Spinal cord (tissue), 10 donors: ENCODE results near the gene PHF20. TPM values are rescaled to one million over a fixed set of nuclear protein-coding genes. Genes with fewer than 3 reads are reported as not detected.

ENCODE experiments used
- DNase-seq, 6 donors: peaks; one replicate each; pipeline versions ENCODE4 v3.0.0 to v3.0.0-alpha.2; 2013 to 2015; ENCODE audit warnings: low spot score in 6 of 6, low read depth in 4 of 6
- H3K27ac ChIP-seq: one replicate; pipeline ENCODE4 v1.5.1; 2013; ENCODE audit warnings: low read depth, low read length, control low read depth
- H3K27me3 ChIP-seq: one replicate; pipeline ENCODE4 v1.6.1; 2013; ENCODE audit warnings: low read length; ENCODE audit not compliant: control insufficient read depth, insufficient read depth
- H3K36me3 ChIP-seq: one replicate; pipeline ENCODE4 v1.6.1; 2013; ENCODE audit warnings: low read length; ENCODE audit not compliant: control insufficient read depth, insufficient read depth
- H3K4me1 ChIP-seq: one replicate; pipeline ENCODE4 v1.6.1; 2013; ENCODE audit warnings: low read length; ENCODE audit not compliant: control insufficient read depth, insufficient read depth
- H3K4me3 ChIP-seq: one replicate; pipeline ENCODE4 v1.5.1; 2013; ENCODE audit warnings: low read depth, low read length, control low read depth
- H3K9me3 ChIP-seq: one replicate; pipeline ENCODE4 v1.6.1; 2013; ENCODE audit warnings: low read length; ENCODE audit not compliant: control insufficient read depth, insufficient read depth
- WGBS: methylation state at CpG from one replicate; pipeline ENCODE4 v1.1.5; 2013; ENCODE audit warnings: missing lambda C conversion rate; ENCODE audit not compliant: insufficient coverage; 5-methylcytosine and 5-hydroxymethylcytosine counted together
- polyA plus RNA-seq, 2 donors: library from polyadenylated mRNA; unstranded; fragments of 120-200 nt; gene quantifications; one replicate each; pipeline ENCODE4 v1.2.1, GENCODE V29; 2013; ENCODE audit not compliant: insufficient read length in 2 of 2
- total RNA-seq, 2 donors: library from RNA; depleted of rRNA in 1 of 2; stranded (reverse); fragments of 120-200 nt in 1 of 2; fragments of >200 nt in 1 of 2; gene quantifications; one replicate each; pipeline versions ENCODE4 v1.2.3 to v1.2.4, GENCODE V29; 2013 to 2014
- donor health status: healthy.

The PHF20 gene
- total and polyA plus RNA-seq, 4 donors = 31.0 to 38.7 (median 33.4) TPM

GRCh38 chr20:35730583-35731468 lies 41.0 kb upstream of the PHF20 start:
- no peak for DNase-seq
- WGBS = 100% methylated on average over 1 of the region's 4 CpGs
- Histone ChIP-seq H3K9me3 (no peaks in the 10 kb centered on the region), H3K27me3 (no peaks in the 10 kb centered on the region), H3K27ac (no peak overlapping the region), H3K4me1 (no peaks in the 10 kb centered on the region), H3K36me3 (peaks cover 37% of the 10 kb centered on the region), H3K4me3 (no peak overlapping the region)

- H3K36me3 ChIP-seq = peaks cover 31% of the 10 kb centered on the region
- no peak for DNase-seq
- H3K9me3 ChIP-seq = no peaks in the 10 kb centered on the region
- no peak overlapping the region for H3K27ac ChIP-seq
- H3K4me3 ChIP-seq = no peak overlapping the region
- no CpG with 5 or more reads among the region's 2 CpGs for WGBS
- H3K27me3 ChIP-seq = no peaks in the 10 kb centered on the region
- H3K4me1 ChIP-seq = no peaks in the 10 kb centered on the region
Measured at GRCh38 chr20:35731469-35731788, 40.4 kb upstream of the PHF20 start.

DNA sequence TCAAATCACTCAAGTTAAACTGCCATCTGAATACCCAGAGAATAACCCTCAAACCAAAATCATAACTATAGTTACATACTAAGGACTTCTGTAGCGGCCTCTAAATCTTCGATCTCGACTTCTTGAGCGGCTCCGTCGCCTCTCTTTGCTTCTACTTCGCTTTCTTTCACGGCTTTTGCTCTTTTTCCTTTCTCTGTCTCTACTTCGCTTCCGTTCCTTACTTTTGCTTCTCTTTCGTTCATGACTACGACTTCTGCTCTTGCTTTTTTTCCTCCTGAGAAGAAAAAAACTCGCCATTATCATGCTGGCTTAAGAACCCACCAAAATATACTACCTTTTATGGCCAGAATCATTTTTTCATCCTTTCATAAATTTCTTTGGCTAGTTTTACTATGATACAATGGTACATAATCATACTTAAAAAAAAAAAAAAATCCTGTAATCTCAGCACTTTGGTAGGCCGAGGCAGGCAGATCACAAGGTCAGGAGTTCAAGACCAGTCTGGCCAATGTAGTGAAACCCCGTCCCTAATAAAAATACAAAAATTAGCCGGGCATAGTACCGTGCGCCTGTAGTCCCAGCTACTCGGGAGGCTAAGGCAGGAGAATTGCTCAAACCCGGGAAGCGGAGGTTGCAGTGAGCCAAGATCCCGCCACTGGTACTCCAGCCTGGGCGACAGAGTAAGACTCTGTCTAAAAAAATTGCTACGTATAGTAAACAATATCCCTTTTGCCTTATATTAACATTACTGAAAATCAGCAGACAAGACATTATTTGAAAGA lies 39.8 kb upstream of the PHF20 start:
- Histone ChIP-seq H3K9me3 (no peaks in the 10 kb centered on the region), H3K27me3 (no peaks in the 10 kb centered on the region), H3K4me1 (no peaks in the 10 kb centered on the region), H3K4me3 (no peak overlapping the region), H3K36me3 (peaks cover 32% of the 10 kb centered on the region), H3K27ac (no peak overlapping the region)
- DNase-seq = no peak
- WGBS = 96% methylated on average over 19 of the region's 24 CpGs

DNA sequence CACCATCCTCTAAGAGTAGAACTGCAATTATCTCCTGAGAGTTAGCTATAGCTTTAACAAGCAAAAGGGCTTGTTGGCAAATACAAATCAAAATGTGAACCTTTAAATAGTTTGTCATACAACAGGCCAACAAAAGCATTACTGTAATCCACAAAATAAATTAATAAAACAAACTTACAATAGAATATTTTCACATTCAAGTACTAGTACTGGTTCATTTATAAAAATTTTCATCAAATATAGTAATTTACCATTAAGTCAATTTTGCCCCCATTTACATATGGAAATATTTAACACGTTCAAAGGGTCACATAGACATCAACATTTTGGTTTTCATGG lies 39.2 kb upstream of the PHF20 start:
- Histone ChIP-seq H3K4me3 (no peak overlapping the region), H3K36me3 (peaks cover 33% of the 10 kb centered on the region), H3K9me3 (no peaks in the 10 kb centered on the region), H3K4me1 (no peaks in the 10 kb centered on the region), H3K27me3 (no peaks in the 10 kb centered on the region), H3K27ac (no peak overlapping the region)
- no peak for DNase-seq
- 83% methylated on average over 1 of the region's 1 CpG for WGBS

- Histone ChIP-seq H3K36me3 (peaks cover 34% of the 10 kb centered on the region), H3K4me1 (peaks cover 2% of the 10 kb centered on the region), H3K27me3 (no peaks in the 10 kb centered on the region)
Measured at GRCh38 chr20:35734374-35734773, 37.4 kb upstream of the PHF20 start.

DNA sequence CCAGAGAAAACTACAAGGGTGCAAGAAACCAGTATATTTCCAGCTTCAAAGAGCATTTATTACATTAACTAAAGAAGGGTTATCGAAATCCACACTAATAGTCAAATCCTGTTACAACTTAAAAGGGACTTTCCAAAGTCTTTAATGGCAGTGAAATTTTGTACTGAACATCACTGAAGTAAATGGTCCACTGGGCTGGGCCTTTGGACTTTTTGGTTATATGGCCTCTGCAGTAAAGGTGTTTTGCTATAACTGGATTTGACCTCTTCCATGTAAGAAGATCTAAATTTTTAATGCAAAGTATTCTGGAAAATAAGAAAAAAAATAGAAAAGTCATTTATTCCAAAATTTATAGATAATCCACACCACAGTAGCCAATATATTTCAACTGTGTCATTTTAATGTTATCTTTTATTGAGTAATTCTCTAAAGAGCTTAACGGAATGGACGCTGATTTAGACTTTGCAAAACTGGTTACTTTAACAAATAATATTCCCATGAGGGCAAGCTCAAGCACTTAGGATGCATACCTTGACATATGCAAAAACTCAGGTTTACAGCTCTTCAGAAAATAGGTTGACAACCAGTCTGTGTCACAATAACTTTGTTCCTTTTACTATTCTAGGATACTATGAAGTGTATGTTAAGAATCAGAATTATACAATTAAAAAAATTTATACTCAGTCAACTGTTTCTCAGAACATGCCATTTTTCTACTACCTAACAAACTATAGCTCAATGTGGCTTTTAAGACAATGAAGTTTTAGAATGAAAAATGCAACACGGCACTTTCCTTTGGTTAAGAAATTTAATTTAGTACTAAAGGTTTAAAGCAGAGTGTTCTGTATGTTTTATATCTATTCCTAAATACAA lies 36.8 kb upstream of the PHF20 start:
- H3K27me3 ChIP-seq = no peaks in the 10 kb centered on the region
- H3K36me3 ChIP-seq = peaks cover 35% of the 10 kb centered on the region
- no peak overlapping the region for H3K4me3 ChIP-seq
- H3K27ac ChIP-seq = no peak overlapping the region
- no peak for DNase-seq
- H3K4me1 ChIP-seq = peaks cover 3% of the 10 kb centered on the region
- no CpG with 5 or more reads among the region's 4 CpGs for WGBS
- H3K9me3 ChIP-seq = no peaks in the 10 kb centered on the region

More at GRCh38 chr20:35734374-35734773, 37.4 kb upstream of the PHF20 start:
- H3K27ac ChIP-seq = no peak overlapping the region
- no peak for DNase-seq
- H3K4me3 ChIP-seq = no peak overlapping the region
- no peaks in the 10 kb centered on the region for H3K9me3 ChIP-seq

DNA sequence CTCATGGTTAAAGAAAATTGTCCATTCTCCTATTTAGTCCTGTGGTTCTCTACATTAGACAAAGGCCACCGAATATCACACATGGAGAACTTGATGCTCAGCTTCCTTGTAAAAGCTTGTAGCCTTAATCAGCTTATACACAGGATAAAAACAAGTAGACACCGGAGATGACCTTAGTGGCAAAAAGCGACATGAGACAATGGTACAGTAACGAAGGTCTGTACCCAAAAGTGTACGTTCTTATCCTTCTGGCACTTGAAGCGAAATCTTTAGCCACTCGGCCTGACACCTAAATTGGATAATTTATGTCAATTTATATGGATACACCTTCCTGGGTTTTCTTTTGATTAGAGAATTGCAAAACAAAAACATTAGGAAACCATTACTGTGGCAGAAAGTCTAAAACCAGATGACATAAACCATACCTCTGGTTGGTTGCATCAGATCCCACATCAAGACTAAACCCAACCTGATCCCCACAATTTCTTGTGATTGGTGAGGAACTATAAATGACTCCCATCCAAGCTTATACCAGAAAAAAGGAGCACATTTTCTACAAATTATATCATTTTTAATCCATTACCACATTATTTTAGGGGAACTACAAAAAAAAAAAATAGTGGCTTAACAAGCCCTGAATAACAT lies 35.9 kb upstream of the PHF20 start:
- WGBS = 90% methylated on average over 3 of the region's 7 CpGs

GRCh38 chr20:35737865-35738333 lies 33.9 kb upstream of the PHF20 start:
- Histone ChIP-seq H3K4me3 (no peak overlapping the region), H3K36me3 (peaks cover 30% of the 10 kb centered on the region), H3K9me3 (no peaks in the 10 kb centered on the region), H3K4me1 (peaks cover 3% of the 10 kb centered on the region), H3K27me3 (no peaks in the 10 kb centered on the region), H3K27ac (no peak overlapping the region)
- DNase-seq = no peak
- WGBS = 89% methylated on average over 10 of the region's 15 CpGs

More for the DNA sequence above, 35.9 kb upstream of the PHF20 start:
- H3K36me3 ChIP-seq = peaks cover 35% of the 10 kb centered on the region
- DNase-seq = no peak
- H3K9me3 ChIP-seq = no peaks in the 10 kb centered on the region
- H3K4me1 ChIP-seq = peaks cover 3% of the 10 kb centered on the region
- H3K4me3 ChIP-seq = no peak overlapping the region
- H3K27me3 ChIP-seq = no peaks in the 10 kb centered on the region
- H3K27ac ChIP-seq = no peak overlapping the region
